Epithelial cell of proximal tubule (primary cell): ENCODE results near the gene SPOP. TPM values are rescaled to one million over a fixed set of nuclear protein-coding genes. Genes with fewer than 3 reads are reported as not detected.
"Not testable (repeated sequence)": the region's sequence is repeated elsewhere in the genome, so short reads cannot be mapped to it uniquely, and the experiment has no call there.

Source experiments
- DNase-seq: peaks from one replicate; pipeline ENCODE4 v3.0.0-alpha.2; 2011; ENCODE audit warnings: low read depth
- H3K4me3 ChIP-seq: 2 replicates; pipeline ENCODE4 v1.5.1; 2011; ENCODE audit warnings: low read depth, mild to moderate bottlenecking, low read length
- total RNA-seq: library from RNA; depleted of rRNA; stranded (reverse); fragments of >200 nt; gene quantifications from 2 replicates; pipeline ENCODE4 v1.2.3, GENCODE V29; 2015
- TF ChIP-seq, protein P1 (sequence below): conservative IDR thresholded peaks from 2 replicates; pipeline ENCODE4 v1.5.1; 2012; ENCODE audit warnings: low read depth, mild to moderate bottlenecking, low read length

SPOP gene
- total RNA-seq, 1 donor from 2014 or later: 26.2 TPM

DNA sequence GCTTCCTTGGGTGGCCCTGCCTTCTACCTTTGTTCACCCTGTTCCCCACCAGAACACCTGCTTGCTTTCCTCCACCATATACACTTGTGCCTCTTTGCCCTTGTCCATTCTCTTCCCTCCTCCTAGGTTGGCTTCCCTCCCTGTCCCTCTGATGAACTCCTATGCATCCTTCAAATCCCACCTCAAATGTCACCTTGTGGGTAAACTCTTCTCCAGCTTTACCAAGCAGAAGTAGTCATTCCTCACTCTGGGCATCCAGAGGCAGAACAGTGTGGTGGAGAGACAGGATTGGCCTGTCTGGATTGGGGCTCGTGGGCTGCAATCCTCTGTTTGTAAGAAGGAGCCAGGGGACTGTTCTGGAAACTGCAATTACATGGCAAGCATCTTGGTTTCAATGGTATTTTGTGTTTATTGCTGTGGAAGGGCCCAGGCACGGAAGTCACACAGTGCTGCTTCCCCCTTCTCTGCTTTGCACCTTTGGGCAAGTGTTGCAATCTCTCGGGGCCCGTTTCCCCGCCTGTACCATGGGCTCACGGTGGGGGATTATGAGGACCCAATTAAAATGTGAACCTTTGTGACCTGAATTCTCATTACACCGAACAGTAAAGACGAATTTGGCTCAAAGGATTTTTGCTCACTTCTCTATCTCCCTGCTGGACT lies 124.1 kb downstream of the SPOP start:
- TF ChIP-seq, protein P1, sequence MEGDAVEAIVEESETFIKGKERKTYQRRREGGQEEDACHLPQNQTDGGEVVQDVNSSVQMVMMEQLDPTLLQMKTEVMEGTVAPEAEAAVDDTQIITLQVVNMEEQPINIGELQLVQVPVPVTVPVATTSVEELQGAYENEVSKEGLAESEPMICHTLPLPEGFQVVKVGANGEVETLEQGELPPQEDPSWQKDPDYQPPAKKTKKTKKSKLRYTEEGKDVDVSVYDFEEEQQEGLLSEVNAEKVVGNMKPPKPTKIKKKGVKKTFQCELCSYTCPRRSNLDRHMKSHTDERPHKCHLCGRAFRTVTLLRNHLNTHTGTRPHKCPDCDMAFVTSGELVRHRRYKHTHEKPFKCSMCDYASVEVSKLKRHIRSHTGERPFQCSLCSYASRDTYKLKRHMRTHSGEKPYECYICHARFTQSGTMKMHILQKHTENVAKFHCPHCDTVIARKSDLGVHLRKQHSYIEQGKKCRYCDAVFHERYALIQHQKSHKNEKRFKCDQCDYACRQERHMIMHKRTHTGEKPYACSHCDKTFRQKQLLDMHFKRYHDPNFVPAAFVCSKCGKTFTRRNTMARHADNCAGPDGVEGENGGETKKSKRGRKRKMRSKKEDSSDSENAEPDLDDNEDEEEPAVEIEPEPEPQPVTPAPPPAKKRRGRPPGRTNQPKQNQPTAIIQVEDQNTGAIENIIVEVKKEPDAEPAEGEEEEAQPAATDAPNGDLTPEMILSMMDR: no peak
- DNase-seq: no peak
- H3K4me3 ChIP-seq: no peak overlapping the region

DNA sequence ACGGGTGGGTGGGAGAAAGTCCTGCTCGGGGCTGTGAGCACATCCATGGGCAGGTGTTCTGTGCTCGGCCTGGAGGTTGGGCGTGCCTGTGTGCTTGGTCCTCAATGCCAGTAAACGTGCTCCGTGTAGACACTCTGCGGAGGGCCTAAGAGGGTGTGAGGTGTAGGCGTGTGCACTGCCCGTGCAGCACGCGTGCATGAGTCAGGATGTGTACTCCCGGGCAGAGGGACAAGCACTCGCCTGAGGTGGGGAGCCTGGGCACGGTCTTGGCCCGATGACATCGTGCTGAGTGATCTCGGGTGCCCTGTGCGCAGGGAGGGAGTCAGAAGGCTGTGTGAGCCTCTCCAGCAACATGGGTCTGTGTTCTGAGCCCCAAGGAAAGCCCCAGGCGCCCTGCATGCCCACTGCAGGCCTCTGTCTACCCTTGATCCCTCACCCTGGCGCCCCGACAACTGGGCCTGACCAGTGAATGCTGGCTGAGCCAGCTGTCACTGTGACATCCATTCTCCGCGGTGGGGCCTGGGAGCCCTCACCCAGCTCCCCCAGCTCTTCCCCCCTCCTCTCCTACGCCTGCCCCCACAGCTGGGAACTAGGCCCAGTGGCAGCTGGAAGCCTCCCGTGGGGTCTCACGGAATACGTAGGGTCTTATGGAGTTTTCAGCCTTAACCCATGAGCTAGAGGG lies 125.7 kb downstream of the SPOP start:
- DNase-seq: no peak
- TF ChIP-seq, protein P1: no peak
- no peak overlapping the region for H3K4me3 ChIP-seq

DNA sequence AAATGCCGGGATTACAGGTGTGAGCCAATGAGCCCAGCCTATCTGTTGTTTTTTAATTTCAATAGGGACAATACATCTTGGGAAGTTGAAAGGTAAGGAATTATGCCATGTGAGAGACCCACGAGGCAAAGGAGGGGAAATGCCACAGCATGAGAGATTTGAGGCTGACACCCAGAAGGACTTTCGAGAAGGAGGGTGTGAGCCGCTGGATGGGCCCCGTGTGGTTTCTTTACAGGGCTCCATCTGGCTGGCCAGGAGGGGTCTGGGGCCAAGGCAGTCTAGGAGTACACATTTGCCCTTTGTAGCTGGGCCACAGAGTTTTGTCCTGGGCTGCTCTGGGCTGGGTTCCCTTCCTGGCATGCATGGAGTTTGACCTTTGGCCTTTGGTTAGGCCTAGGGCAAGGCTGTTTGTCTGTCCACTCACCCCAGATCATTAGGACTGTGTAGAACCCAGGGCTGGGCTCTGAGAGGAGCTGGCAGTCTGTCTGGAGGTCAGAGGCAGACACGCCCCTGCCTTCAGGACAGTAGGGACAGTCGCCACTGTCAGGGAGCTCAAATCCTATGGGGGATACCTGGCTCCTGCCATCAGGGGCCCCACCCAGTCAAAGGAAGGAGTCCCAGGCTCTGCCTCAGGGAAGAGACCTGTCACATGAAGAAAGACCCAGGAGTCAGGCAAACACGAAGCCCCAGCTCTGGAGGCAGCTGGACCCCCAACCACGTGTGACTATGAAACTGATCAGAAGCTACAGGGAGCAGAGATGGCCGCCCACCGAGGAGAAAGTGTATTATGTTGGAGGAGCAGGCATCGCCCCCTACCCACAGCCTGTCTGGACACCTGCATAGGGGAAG lies 126.5 kb downstream of the SPOP start:
- TF ChIP-seq, protein P1: no peak
- H3K4me3 ChIP-seq: no peak overlapping the region
- DNase-seq: no peak

DNA sequence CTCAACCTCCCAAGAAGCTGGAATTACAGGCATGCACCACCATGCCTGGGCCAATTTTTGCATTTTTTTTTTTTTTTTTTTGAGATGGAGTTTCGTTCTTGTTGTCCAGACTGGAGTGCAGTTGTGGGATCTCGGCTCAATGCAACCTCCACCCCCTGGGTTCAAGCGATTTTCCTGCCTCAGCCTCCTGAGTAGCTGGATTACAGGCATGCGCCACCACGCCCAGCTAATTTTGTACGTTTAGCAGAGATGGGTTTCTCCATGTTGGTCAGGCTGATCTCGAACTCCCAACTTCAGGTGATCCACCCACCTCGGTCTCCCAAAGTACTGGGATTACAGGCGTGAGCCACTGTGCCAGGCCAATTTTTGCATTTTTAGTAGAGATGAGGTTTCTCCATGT lies 127.1 kb downstream of the SPOP start:
- H3K4me3 ChIP-seq, DNase-seq: not testable (repeated sequence)

DNA sequence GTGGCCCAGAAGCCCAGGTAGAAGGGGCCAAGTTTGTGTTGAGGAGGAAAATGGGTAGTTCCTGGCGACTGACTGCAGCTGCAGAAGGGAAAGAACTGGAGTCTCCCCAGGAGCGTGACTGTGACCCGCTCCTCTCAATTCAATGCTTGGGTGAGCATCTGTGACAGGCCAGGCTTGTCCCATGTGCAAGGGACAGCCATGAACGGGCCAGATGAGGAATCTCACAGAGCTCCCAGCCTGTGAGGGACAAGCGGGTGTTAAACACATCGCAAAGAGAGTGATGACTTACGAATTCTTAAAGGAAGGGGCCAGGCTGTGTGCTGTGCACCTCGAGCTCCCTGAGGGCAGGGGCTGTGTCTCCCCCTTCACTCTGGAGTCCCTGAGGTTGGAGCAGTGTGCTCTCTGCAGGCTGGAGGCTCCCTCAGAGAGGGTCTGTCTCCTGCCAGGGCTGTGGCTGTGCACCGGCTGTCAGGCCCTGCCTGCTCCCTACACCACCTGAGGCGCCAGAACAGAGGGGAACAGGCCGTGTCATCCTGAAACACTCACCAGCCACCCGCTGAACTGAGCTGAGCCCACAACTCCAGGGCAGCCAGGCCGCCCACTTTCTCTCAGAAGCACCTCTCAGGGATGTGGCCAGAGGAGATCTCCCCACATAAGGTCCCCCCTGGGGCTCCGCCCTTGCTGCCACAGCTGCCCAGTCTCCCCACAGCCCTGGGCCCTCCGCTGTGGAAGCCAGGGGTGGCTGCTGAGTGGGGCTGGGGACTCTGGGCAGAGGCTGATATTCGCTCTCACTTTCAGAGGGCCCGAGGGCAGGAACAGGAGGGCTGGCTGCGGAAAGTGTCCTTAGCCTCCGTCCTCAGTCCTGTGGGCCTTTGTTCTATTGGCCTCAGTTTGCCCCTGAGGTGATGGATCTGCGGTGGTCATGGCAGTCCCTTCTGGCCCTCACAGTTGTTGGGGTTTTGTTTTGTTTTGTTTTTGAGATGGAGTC lies 127.9 kb downstream of the SPOP start:
- TF ChIP-seq, protein P1: no peak
- no peak for DNase-seq
- H3K4me3 ChIP-seq: no peak overlapping the region

DNA sequence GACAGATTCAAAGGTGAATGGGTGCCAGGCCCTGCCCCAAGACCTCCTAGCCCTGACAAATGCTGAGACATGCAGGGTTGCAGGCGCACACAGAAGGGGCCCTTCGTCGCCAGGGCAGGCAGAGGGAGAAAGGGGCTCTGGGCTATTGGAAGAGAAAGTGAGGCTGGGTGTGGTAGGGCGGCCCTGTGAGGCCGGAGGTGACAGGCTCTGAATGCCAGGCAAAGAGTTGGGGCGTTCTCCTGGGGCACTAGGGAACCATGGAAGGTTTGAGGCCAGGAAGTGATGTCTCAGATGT lies 128.6 kb downstream of the SPOP start:
- DNase-seq: no peak
- no peak overlapping the region for H3K4me3 ChIP-seq
- TF ChIP-seq, protein P1: no peak

Other genes with a start within 250 kb of the SPOP start
- gene NGFR, start 182.8 kb downstream of the SPOP start, total RNA-seq: 0.29 TPM in 1 of 2 replicates, not detected in the other
- 0.07 and 0.69 TPM in 2 replicates for gene NXPH3, start 102.2 kb downstream of the SPOP start, total RNA-seq
- gene SLC35B1, start 29.9 kb upstream of the SPOP start, total RNA-seq: 60.0 and 72.0 TPM in 2 replicates
- 3.8 and 4.7 TPM in 2 replicates for gene FAM117A, start 86.0 kb upstream of the SPOP start, total RNA-seq
- 20.4 and 20.9 TPM in 2 replicates for gene KAT7, start 110.6 kb upstream of the SPOP start, total RNA-seq
- not detected in 2 replicates for gene TAC4, start 170.0 kb upstream of the SPOP start, total RNA-seq